Measurements from ENCODE around the gene TENT4A.

The TENT4A gene

DNA sequence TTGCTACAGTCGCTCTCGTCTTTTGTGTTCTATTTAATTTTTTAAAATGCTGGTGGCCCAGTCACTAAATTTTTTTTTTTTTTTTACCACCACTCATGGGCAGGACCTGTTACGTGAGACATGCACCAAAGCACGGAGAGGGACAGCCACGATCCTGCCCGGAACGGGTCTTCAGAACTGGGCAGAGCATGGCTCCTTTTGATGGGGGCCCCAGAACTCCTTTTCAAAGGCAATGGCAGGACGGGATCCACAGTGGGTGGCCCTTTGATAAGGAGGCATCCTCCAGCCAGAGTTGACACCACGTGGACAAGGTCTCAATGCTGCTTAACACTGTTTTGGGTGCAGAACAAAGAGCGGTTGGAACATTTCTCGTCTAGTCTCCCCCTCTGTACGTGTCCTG lies 50.0 kb downstream of the TENT4A start:
- TF ChIP-seq CTCF (IDR thresholded peaks at IDR 0.05; ENCODE audit: insufficient read depth, low read length, poor library complexity, severe bottlenecking) = no peak
- no peak for DNase-seq (ENCODE audit: extremely low read depth, insufficient read length)
- Histone ChIP-seq H3K27me3 (replicated peaks; ENCODE audit: control insufficient read depth, insufficient read depth, low read length) (no peaks in the 10 kb centered on the region), H3K36me3 (ENCODE audit: control insufficient read depth, insufficient read depth, low read length) (peaks cover 4% of the 10 kb centered on the region; the same call in 1 of the 2 replicates), H3K4me3 (replicated peaks; ENCODE audit: low read depth, low read length) (no peak overlapping the region)

- DNase-seq (ENCODE audit: extremely low read depth, insufficient read length) = peak; percentile 49
- TF ChIP-seq CTCF (IDR thresholded peaks at IDR 0.05; ENCODE audit: insufficient read depth, low read length, poor library complexity, severe bottlenecking) = peak; percentile 81
- H3K36me3 ChIP-seq (ENCODE audit: control insufficient read depth, insufficient read depth, low read length) = no peaks in the 10 kb centered on the region
- no peaks in the 10 kb centered on the region for H3K27me3 ChIP-seq (replicated peaks; ENCODE audit: control insufficient read depth, insufficient read depth, low read length)
- H3K4me3 ChIP-seq (replicated peaks; ENCODE audit: low read depth, low read length) = no peak overlapping the region
Measured at GRCh38 chr5:6765612-6766525, 52.6 kb downstream of the TENT4A start.

- no peak for DNase-seq (ENCODE audit: extremely low read depth, insufficient read length)
- Histone ChIP-seq H3K36me3 (ENCODE audit: control insufficient read depth, insufficient read depth, low read length) (no peaks in the 10 kb centered on the region), H3K27me3 (replicated peaks; ENCODE audit: control insufficient read depth, insufficient read depth, low read length) (no peaks in the 10 kb centered on the region), H3K4me3 (replicated peaks; ENCODE audit: low read depth, low read length) (no peak overlapping the region)
- no peak for TF ChIP-seq CTCF (IDR thresholded peaks at IDR 0.05; ENCODE audit: insufficient read depth, low read length, poor library complexity, severe bottlenecking)
Measured at GRCh38 chr5:6766604-6767093, 53.4 kb downstream of the TENT4A start.

- TF ChIP-seq CTCF (IDR thresholded peaks at IDR 0.05; ENCODE audit: insufficient read depth, low read length, poor library complexity, severe bottlenecking) = no peak
- no peaks in the 10 kb centered on the region for H3K27me3 ChIP-seq (replicated peaks; ENCODE audit: control insufficient read depth, insufficient read depth, low read length)
- no peak overlapping the region for H3K4me3 ChIP-seq (replicated peaks; ENCODE audit: low read depth, low read length)
- no peak for DNase-seq (ENCODE audit: extremely low read depth, insufficient read length)
- H3K36me3 ChIP-seq (ENCODE audit: control insufficient read depth, insufficient read depth, low read length) = no peaks in the 10 kb centered on the region
Measured at GRCh38 chr5:6767481-6768063, 54.3 kb downstream of the TENT4A start.

- H3K27me3 ChIP-seq (replicated peaks; ENCODE audit: control insufficient read depth, insufficient read depth, low read length) = no peaks in the 10 kb centered on the region
- H3K4me3 ChIP-seq (replicated peaks; ENCODE audit: low read depth, low read length) = no peak overlapping the region
- H3K36me3 ChIP-seq (ENCODE audit: control insufficient read depth, insufficient read depth, low read length) = no peaks in the 10 kb centered on the region
- TF ChIP-seq CTCF (IDR thresholded peaks at IDR 0.05; ENCODE audit: insufficient read depth, low read length, poor library complexity, severe bottlenecking) = no peak
- DNase-seq (ENCODE audit: extremely low read depth, insufficient read length) = no peak
Measured at GRCh38 chr5:6768590-6769230, 55.5 kb downstream of the TENT4A start.

All from GM06990 (cell line).